HTERT RPE-1 (cell line): ENCODE data around the gene GRM2.

ENCODE experiments used
- in situ Hi-C: fragments of 300-500 bp; cut with MboI; formaldehyde crosslinking; loops from 4 replicates; pipeline ENCODE4 v1.14.3; 2020; ENCODE audit warnings: low sequenced_read_pairs

The GRM2 gene

DNA sequence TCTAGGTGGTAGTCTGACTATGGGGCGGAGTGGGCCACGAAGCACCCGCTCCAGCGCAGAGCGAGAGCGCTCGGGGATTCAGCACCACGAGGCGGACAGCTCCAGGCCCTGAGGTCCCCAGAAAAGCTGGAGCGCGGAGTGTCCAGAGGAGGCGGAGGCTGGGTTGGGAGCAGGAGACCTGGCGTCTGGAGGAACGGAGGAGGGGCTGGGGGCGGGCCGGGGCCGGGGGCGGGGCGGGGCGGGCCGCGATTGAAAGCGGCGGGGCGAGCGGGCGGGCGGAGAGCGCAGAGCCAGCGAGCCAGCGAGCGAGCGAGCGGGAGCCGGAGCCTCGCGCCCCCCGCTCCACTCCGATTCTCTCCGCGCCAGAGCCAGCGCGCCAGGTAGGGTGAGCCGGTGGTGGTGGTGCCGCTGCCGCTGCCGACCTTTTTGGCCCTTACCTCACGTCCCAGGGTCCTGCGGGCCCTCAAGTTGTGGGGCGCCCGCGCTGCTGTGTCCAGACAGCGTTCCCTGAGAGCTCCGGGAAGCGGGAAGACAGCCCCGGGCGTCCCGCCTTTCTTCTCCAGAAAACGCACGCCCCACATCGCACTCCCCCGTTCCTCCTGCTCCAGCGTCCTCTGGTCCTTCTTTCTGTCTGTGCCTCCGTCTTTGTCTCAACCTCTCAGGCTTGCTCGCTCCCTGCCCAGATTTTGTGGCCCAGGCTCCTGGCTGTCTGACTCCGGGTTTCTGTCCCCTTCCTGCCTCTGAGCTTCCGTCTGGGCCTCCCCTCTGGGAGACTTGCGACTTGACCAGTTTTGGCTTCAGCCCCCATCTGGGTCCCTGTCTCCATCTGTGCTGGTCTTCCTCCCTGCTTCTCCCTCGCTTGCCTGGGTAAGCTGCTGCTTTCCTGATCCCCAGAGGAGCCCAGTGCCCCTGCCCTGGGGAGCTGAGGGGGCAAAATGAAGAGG is at the start of gene GRM2:
TSS of gene GRM2 (plus strand) at position 281 of the 944 bp plus-strand sequence. CDS start 1,916 bp downstream, outside the sequence.
- in situ Hi-C loops = no loop called here

- in situ Hi-C loops = no loop called here
These were observed 49.6 kb upstream of the GRM2 start for GRCh38 chr3:51657234-51657633.

DNA sequence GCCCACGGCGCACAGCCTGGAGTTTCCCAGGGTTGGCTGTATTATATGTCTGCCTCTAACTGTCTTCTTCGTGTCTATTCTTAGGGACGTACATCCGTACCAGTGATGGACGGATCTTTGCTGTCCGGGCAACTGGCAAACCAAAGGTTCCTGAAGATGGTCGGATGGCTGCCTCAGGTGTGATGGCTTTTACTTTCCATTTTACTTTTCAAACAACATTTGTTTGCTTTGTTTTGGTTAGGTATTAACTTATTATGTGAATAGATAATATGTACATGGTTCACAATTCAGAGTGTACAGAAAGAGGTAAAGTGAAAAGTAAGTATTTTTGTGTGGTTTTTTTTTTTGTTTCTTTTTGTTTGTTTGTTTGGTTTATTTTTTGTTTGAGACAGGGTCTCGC is 46.9 kb upstream of the GRM2 start:
- in situ Hi-C loops = no loop called here

- in situ Hi-C loops = no loop called here
These were observed 44.4 kb upstream of the GRM2 start for GRCh38 chr3:51662456-51662855.

DNA sequence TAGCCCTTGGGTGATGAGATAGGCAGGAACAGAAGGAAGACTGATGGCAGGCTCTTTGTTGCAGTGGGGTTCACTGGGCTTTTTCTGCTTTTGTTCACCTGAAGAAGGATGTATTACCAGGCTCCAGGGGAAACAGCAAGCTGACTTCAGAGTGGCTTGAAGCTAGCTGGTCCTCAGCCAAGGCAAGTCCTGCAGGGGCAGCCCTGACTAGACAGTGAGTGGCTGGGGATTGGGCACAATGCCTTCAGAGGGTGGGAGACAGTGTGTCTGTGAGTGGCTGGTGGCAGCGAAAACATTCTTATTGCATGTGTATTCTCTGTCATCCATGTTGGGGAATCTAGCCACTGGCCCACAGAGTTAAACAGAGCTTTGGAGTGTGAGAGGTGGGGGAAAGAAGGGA is 38.1 kb upstream of the GRM2 start:
- in situ Hi-C loops = no loop called here

DNA sequence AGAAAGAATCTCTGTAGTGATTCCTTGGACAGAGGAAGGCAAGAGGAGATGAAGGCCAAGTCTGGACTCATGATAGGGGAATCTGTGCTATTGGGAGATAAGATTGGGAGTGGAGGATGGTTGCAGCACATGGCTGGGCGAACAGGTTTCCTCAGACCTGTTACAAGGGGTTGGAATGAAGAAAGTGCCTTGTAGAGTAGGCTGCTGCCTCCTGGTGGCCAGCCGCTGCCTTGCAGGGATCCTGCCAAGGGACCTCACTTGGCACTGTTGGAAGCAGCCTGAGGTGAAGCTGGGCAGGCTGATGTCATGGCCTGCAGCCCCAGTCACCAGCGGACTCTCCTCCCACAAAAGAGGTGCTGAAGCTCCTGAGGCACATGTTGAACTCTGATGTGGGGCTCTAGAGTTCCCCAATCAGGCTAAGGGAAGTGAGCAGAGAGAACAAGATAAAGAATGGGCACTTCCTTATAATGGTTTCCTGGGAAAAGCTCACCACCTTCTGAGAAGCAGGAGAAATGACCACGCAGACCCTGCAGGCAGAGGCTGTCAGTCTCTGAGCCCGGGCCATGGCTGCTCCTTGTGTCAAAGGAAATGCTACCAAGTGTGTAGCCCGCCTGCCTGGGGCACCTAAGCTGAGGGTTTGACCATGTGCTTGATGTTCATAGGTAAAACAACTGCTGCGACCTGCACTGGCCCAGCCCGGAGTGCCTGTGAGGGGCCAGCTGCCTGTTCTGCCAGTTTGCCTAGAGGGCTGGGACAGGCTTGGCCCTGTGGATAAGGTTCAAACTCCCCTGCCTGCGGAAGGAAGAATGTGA is 37.4 kb upstream of the GRM2 start:
- in situ Hi-C loops = no loop called here

DNA sequence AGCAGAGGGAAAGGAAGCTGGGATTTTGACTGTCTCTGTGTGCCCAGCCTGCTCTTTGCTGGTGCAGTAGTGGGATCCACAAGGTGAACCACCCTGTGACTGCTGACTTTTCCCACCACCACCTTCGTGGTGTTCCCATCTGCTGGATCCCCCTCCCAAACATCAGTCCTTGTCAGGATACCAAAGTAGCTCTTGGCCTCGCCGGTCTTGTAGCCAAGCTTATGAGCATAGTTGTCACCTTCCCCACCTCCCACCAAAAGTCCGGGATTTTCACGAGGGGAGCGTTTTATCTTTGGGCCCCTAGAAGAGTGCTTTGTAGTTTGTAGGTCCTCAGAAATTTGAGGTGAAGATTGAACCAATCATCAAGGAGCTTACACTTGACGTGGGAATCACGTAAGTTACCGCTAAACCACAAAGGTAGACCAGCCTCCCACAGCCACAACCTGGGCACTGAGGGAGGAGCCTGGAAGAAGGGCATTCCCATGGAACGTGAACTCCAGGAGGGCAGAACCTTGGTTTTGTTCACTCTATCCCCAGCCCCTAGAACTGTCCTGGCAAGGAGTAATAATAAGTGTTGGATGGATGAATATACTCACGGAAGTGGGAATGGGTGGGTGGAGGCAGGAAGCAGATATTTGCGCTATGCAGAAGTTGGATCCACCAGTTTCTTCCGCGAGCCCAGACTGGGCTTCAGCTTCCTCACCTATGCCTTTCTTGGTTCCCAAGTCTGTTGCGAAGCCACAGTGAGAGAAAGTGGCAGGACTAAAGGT is 36.6 kb upstream of the GRM2 start:
- in situ Hi-C loops = no loop called here

- in situ Hi-C loops = no loop called here
These were observed 35.8 kb upstream of the GRM2 start, which contains the start of gene TEX264 for GRCh38 chr3:51670823-51671733. TSS of gene TEX264 (plus strand) at chr3:51671252. CDS start at chr3:51674305, 3,053 bp downstream.

DNA sequence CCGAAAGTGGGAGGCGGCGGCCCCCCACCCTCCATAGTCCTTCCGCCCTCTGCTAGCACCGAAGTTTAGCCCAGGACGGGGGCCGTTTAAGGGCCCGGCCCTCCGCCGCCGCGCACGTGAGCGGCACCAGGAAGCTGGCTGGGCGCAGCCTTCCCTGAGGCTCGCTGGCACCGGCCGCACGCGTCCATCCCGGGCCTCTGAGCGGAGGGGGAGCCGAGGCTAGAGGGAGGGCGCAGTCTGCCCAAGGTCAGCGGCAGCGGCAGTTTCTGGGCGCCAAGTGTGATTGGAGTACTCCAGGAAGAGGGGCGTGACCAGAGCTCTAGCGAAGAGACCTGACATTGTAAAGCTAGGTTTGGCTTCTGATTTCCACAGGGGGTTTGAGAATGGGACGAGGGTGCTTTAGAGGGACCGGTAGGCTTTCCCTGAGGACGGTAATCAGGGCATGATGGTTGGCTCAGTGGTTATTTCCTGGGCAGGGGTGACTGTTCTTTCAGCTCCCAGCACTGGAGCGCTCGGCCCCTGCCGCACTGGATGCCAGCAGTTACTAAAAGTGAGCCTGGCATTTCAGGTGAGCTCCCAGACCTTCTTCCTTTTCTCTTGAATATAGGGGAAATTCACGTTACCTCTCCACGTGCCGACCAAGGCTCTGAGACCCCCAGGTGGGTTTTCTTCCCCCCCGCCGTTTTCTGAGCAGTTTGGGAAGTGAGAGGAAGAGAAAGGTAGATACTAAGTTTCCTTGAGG is 35.0 kb upstream of the GRM2 start:
- in situ Hi-C loops = no loop called here

GRCh38 chr3:51673181-51673801 is 33.6 kb upstream of the GRM2 start:
- in situ Hi-C loops = no loop called here

GRCh38 chr3:51673802-51674654 is 32.8 kb upstream of the GRM2 start:
- in situ Hi-C loops = no loop called here

DNA sequence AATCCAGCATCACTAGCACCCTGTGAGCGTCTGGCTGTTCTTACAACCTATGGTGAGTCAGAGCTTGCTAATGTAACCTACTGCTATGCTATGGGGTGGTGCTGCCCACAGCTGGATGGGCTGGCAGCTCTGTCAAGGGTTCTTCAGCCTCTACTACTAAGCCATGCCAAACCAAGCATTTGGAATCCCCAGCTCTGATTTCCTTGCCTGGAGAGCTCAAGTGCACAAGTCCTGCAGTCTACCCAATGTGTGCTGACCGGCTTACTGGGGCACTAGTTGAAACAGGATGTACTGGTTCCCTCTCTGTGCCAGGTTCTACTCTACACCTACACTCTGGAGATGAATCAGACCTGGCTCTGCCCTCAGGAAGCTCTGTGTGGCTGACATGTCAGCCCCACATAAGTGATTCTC is 31.7 kb upstream of the GRM2 start:
- in situ Hi-C loops = no loop called here

GRCh38 chr3:51676102-51676640 is 30.7 kb upstream of the GRM2 start:
- in situ Hi-C loops = no loop called here

- in situ Hi-C loops = no loop called here
These were observed 29.5 kb upstream of the GRM2 start for GRCh38 chr3:51677358-51677757.

DNA sequence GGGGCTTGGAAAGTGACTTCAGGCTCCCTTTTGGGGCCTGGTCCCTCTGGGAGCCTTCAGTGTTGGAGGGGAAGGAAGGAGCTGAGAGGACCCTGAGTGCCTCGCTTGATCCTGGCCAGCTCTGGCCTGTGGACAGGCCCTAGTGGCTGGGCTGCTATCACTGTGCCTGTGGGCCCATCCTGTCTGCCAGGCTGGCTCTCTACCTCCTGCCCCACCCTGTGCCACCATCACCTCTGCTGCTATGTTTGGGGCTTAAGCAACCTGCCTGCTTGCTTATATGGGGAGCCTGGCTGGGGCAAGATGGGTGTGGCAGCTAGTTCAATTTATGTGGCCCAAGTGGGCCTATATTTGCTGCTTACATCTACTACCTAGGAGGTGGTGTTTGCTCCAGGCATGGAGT is 28.7 kb upstream of the GRM2 start:
- in situ Hi-C loops = no loop called here

DNA sequence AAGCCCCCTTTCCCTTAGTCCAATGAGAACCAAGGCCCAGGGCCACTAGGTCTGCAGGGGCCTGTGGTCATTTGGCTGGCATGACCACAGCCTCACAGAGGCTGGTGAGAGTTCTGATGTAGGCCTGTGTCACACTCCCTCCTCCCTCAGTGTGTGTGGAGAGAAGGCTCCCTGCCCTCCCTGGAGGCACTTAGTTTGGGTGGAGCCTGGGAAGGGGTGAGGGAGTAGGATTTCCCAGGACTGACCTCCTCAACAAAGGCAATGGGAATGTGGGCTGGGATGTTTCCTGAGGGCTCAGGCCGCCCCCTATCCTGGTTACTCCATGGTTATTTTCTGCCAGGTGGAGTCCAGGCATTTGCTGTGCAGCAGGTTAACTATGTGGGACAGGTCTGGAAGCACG is 28.2 kb upstream of the GRM2 start:
- in situ Hi-C loops = no loop called here

DNA sequence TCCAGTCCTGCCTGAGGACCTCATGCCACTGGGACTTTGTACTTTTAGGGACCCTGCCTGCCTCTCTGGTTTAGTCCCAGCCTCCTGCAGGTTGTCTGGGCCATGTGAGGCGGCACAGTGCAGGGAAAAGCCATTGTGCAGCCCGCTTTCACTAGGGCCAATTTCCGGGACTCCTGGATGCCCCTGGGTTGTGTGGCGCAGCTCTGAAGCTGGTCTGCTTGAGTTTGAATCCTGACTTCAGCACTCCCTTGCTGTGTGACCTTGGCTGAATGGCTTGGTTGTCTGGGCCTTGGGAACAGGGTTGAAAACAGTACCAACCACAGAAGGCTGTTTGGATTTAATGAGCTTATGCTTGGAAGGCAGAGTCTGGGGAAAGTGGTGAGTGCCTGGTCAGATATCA is 27.6 kb upstream of the GRM2 start:
- in situ Hi-C loops = no loop called here

DNA sequence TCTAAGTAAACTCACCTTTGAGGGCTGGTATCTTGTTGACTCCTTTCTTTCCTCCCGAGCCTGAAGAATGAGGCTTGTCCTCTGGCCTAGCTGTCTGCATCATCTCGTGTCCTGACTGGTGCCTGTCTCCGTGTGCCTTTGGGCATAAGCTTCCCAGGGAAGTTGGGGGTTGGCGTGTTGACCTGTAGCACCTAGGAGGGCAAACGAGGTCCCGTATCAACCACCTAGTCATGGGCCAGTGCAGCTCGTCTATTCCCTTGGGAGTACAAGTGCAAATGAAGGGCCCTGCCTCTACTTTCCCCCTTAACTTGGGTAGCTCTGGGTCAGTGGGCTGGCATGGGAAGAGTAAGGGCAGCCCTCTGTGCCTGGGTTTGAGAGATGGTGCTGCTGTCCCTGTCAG is 27.1 kb upstream of the GRM2 start:
- in situ Hi-C loops = no loop called here
